ENCODE results near the gene CYTH1.

The CYTH1 gene

DNA sequence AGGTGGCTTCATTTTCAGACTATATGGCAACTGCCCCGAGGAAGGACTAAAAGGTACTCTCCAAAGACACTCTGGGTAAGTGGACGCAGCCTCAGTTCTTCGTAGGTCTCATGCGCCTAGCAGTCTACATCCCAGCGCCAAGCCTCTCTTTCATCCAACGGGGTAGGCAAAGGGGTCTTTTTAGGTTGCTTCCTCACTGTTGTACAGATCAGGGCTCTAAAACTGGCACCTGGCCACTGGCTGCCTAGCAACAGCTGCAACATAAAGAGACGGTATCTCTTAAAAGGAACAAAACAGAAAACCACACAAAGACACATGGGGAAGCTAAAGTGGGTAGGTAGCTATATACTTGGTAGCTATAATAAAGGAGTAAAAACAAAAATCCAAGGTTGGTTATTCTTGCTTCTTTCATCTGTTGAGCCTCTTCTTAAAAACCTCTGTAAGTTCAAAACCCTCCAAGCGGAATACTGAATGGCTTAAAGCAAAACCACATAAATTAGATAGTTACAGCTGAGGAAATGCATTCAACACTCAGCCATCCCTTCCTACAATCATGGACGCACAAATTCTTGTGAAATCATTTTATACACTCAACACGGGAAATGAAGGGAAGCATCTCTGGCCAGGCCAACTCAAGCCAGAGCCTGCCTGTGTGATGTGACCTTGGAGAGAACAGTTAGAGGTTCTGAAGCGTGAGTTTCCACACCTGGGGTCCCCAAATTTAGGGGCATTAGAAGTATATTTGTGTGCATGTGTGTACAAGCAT is 22.7 kb downstream of the CYTH1 start (continued):
- TF ChIP-seq ZNF404 (tag by site-specific recombination; IDR thresholded peaks at IDR 0.05) (no peak), ZNF350 (tag by site-specific recombination; IDR thresholded peaks at IDR 0.05) (no peak), ZNF311 (tag by site-specific recombination; IDR thresholded peaks at IDR 0.05; ENCODE audit: borderline replicate concordance) (no peak), ZNF623 (tag by site-specific recombination; IDR thresholded peaks at IDR 0.05) (no peak), ZNF654 (tag by site-specific recombination; IDR thresholded peaks at IDR 0.05; ENCODE audit: low read depth) (no peak), ZNF423 (tag by site-specific recombination; IDR thresholded peaks at IDR 0.05) (no peak), ZFHX2 (tag by site-specific recombination; conservative IDR thresholded peaks at IDR 0.05) (no peak), ZNF362 (tag by site-specific recombination; IDR thresholded peaks at IDR 0.05) (no peak), ZNF596 (tag by site-specific recombination; IDR thresholded peaks at IDR 0.05) (no peak), ZNF670 (tag by site-specific recombination; IDR thresholded peaks at IDR 0.05; ENCODE audit: low read depth) (no peak)

- Histone ChIP-seq H3K27ac (ENCODE audit: extremely low read depth, low read depth, low read length) (no peak overlapping the region), H3K36me3 (ENCODE audit: control insufficient read depth in 2 of 2, insufficient read depth in 1 of 2, low read length in 2 of 2) (no peaks in the 10 kb centered on the region), H3K4me1 (ENCODE audit: control insufficient read depth, insufficient read depth, low read length) (peaks cover 2% of the 10 kb centered on the region), H3K4me3 (ENCODE audit: low read depth, low read length) (no peak overlapping the region), H3K9me3 (ENCODE audit: control insufficient read depth, insufficient read depth, low read depth, low read length) (no peaks in the 10 kb centered on the region)
- ChIA-PET CTCF (no interaction called here), POLR2A (interaction anchor here (0.6 kb wide), 1 partner anchor 18 kb away, joined by 3 read pairs; no protein-coding TSS in a partner anchor)
- TF ChIP-seq ZNF843 (tag by site-specific recombination; IDR thresholded peaks at IDR 0.05): no peak
- no peak for TF ChIP-seq ZNF362 (tag by site-specific recombination; IDR thresholded peaks at IDR 0.05)
- TF ChIP-seq ZBTB10 (tag by site-specific recombination; IDR thresholded peaks at IDR 0.05): no peak
- TF ChIP-seq ZNF792 (tag by site-specific recombination; IDR thresholded peaks at IDR 0.05): no peak
- TF ChIP-seq ZNF518A (tag by site-specific recombination; conservative IDR thresholded peaks at IDR 0.05; ENCODE audit: low read depth): peak; percentile 60; the same call in 1 of the 2 replicates
- no peak for TF ChIP-seq ZNF707 (tag by site-specific recombination; IDR thresholded peaks at IDR 0.05)
- peak; percentile 16 for TF ChIP-seq ZNF555 (tag by site-specific recombination; conservative IDR thresholded peaks at IDR 0.05)
- TF ChIP-seq, protein P1, sequence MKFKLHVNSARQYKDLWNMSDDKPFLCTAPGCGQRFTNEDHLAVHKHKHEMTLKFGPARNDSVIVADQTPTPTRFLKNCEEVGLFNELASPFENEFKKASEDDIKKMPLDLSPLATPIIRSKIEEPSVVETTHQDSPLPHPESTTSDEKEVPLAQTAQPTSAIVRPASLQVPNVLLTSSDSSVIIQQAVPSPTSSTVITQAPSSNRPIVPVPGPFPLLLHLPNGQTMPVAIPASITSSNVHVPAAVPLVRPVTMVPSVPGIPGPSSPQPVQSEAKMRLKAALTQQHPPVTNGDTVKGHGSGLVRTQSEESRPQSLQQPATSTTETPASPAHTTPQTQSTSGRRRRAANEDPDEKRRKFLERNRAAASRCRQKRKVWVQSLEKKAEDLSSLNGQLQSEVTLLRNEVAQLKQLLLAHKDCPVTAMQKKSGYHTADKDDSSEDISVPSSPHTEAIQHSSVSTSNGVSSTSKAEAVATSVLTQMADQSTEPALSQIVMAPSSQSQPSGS (tag by site-specific recombination; IDR thresholded peaks at IDR 0.05; ENCODE audit: low read depth): peak; percentile 86
- TF ChIP-seq ZNF426 (tag by site-specific recombination; IDR thresholded peaks at IDR 0.05): peak; percentile 42
- TF ChIP-seq SP7 (tag by site-specific recombination; IDR thresholded peaks at IDR 0.05): peak; percentile 91
- TF ChIP-seq ZNF629 (tag by site-specific recombination; IDR thresholded peaks at IDR 0.05): peak; percentile 71
- TF ChIP-seq ZNF394 (tag by site-specific recombination; IDR thresholded peaks at IDR 0.05; ENCODE audit: borderline replicate concordance): peak; percentile 80; the same call in 1 of the 2 replicates
- no peak for TF ChIP-seq SCRT2 (tag by site-specific recombination; IDR thresholded peaks at IDR 0.05)
These were observed 28.5 kb downstream of the CYTH1 start for GRCh38 chr17:78753316-78754250.

Measured in HEK293 (cell line).